Neutrophil (primary cell): ENCODE measurements around the gene HNRNPA3.
"Not testable (repeated sequence)": the region's sequence is repeated elsewhere in the genome, so short reads cannot be mapped to it uniquely, and the experiment has no call there.

ENCODE experiments used
- H3K27ac ChIP-seq: fragments of 200-600 bp; sonication (generic); 2 replicates; pipeline ENCODE4 v1.5.1; 2016; ENCODE audit warnings: mild to moderate bottlenecking, moderate library complexity
- H3K27me3 ChIP-seq: fragments of 200-600 bp; sonication (generic); 2 replicates; pipeline ENCODE4 v1.6.0; 2016; ENCODE audit warnings: mild to moderate bottlenecking
- H3K36me3 ChIP-seq: fragments of 200-600 bp; sonication (generic); 2 replicates; pipeline ENCODE4 v1.5.1; 2017
- H3K4me1 ChIP-seq, 2 experiments: fragments of 200-600 bp in 1 of 2; sonication (generic) in 1 of 2; 1 replicate in 1 of 2; 2 replicates in 1 of 2; pipeline versions ENCODE4 v1.5.1 to v1.6.1; 2013 to 2016; ENCODE audit warnings: low read depth in 1 of 2, low read length in 1 of 2, mild to moderate bottlenecking in 1 of 2, moderate library complexity in 1 of 2; ENCODE audit not compliant: control insufficient read depth in 1 of 2, insufficient read depth in 1 of 2
- H3K4me3 ChIP-seq, 2 experiments: fragments of 200-600 bp in 1 of 2; sonication (generic) in 1 of 2; 1 replicate in 1 of 2; 2 replicates in 1 of 2; pipeline ENCODE4 v1.5.1; 2013 to 2016; ENCODE audit warnings: low read depth in 1 of 2, low read length in 1 of 2, mild to moderate bottlenecking in 1 of 2, moderate library complexity in 1 of 2
- H3K9me3 ChIP-seq: fragments of 200-600 bp; sonication (generic); 2 replicates; pipeline ENCODE4 v1.5.1; 2016
- TF ChIP-seq, protein P1 (sequence below): fragments of 200-600 bp; sonication (generic); IDR thresholded peaks from 2 replicates; pipeline ENCODE4 v1.5.1; 2016; ENCODE audit warnings: antibody characterized with exemption

Gene HNRNPA3

DNA sequence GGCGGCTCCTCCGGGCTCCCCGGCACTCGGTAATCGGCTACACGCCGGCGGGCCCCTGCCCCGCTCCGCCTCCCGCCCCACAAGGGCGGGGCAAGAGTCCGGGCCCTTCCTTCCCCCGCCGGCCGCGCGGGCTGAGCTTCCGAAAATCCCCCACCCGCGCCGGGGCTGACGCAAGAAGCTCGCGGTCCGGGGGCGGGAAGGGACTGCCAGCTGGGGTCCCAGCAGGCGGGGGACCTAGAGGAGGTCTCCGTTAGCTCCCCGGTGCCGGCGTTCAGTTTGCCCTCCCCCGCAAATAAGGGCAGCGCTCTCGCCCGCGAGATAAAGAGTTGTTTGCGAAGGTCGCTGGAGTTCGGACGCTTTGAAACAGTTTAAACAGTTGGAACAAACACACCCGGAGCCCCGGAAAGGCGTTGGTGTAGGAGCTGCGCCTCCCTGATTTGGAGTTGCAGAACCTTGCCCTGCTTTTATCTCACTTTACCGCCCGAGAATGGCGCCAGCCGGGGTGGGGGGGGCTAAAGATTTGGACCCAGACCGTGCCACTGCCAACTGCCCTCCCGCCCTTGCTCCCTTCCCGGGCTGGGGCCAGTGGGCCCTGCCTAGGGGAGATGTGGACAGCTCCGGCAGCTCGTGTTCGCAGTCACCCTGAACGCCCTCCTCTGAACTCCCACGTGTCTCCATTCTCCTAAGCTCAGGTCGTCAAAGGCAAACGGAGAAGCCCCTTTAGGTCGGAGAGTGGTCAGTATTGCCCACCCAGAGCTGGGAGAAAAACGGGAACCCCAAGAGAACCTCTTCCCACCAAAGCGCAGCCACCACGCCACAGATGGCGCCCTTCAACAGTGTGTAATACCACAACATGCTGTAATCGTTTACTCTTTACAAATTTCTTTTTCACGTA, 52.3 kb downstream of the HNRNPA3 start, which contains the start of gene NFE2L2:
Gene NFE2L2, minus strand, starts transcription at position 35 of the 895 bp plus-strand sequence. CDS start 151 bp downstream, outside the sequence.
- Histone ChIP-seq H3K36me3 (no peaks in the 10 kb centered on the region), H3K27me3 (no peaks in the 10 kb centered on the region), H3K4me1 (peaks cover 54 to 57% of the 10 kb centered on the region in 2 experiments), H3K27ac (peak within 1 kb of the TSS; percentile 99), H3K9me3 (no peaks in the 10 kb centered on the region), H3K4me3 (peak within 1 kb of the TSS; percentile 75 to 89)
- TF ChIP-seq, protein P1, sequence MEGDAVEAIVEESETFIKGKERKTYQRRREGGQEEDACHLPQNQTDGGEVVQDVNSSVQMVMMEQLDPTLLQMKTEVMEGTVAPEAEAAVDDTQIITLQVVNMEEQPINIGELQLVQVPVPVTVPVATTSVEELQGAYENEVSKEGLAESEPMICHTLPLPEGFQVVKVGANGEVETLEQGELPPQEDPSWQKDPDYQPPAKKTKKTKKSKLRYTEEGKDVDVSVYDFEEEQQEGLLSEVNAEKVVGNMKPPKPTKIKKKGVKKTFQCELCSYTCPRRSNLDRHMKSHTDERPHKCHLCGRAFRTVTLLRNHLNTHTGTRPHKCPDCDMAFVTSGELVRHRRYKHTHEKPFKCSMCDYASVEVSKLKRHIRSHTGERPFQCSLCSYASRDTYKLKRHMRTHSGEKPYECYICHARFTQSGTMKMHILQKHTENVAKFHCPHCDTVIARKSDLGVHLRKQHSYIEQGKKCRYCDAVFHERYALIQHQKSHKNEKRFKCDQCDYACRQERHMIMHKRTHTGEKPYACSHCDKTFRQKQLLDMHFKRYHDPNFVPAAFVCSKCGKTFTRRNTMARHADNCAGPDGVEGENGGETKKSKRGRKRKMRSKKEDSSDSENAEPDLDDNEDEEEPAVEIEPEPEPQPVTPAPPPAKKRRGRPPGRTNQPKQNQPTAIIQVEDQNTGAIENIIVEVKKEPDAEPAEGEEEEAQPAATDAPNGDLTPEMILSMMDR = peak; percentile 58

DNA sequence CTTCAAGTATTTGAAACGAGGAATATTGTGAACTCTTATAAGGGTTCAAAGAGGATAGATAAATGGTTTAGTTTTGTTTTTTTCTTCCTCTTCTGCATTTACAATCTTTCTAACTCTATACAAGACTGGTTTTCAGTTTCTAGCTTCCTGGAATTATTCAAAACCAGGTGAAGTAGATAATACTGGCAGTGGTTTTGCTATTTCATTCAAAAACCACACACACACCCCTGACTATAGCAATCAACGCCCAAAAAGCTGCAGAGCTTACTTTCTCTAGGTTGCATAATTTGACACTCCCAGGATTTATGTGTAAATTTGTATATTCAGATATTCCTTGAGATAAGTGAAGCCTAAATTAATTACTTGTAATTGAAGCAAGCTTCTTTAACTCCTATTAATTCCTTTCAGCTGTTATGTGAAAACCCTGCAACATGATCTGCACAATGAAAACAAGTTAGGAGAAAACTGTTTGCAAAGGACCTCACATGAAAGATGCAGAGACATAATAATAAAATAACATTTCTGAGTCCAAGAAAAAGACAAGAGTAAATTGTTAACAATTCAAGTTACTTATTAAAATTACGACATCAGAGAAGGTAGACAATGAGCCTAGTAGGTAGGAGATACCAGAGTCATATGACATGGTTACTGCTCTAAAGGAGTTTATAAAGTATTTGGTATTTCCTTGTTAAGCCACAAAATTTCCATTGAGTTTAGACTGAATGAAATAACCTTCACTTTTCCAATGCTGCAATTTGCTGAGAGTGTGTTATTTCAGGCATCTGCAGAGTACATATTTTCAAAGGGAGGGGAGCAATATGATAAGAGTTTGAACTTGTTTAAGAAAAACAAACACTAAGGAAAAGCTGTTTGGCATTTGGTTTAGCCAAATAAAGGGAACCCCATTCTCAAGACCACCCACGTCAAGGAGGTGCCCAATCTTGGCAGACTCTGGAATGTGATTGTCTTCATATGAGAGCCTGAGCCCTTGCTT, 53.5 kb downstream of the HNRNPA3 start:
- Histone ChIP-seq H3K27ac (peak overlapping the region; percentile 99), H3K4me1 (peaks cover 43 to 46% of the 10 kb centered on the region in 2 experiments), H3K27me3 (no peaks in the 10 kb centered on the region), H3K4me3 (peak overlapping the region; percentile 75 to 89), H3K9me3 (no peaks in the 10 kb centered on the region), H3K36me3 (no peaks in the 10 kb centered on the region)
- TF ChIP-seq, protein P1 = no peak

GRCh38 chr2:177266955-177267354, 54.4 kb downstream of the HNRNPA3 start:
- Histone ChIP-seq H3K4me1 (peaks cover 35 to 38% of the 10 kb centered on the region in 2 experiments), H3K27ac (peak overlapping the region; percentile 99)
- H3K27me3 ChIP-seq, H3K36me3 ChIP-seq, H3K9me3 ChIP-seq, H3K4me3 ChIP-seq: not testable (repeated sequence)

DNA sequence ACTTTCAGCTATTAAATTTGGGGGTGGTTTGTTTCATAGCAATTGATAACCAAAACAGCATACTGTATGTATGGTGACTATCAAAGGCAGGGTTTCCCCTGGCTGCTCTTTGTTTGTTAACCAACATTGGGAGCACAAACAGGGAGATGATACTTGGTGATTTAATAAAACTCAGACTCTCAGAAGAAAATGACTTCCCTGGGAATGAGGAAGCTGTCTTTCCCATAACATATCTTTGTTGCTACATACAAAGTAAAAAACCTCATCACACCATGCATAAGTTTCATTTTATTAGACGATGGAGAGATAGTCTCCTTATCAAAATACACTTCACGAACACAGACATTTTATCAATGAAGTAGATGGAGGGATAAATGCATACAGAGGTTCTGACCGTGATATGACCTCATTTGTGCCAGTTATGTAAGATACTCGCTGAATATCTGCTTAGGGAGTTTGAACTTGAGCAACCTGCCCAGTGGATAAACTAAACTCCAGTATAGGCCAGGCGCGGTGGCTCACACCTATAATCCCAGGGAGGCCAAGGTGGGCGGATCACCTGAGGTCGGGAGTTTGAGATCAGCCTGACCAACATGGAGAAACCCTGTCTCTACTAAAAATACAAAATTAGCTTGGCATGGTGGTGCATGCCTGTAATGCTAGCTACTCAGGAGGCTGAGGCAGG, 55.7 kb downstream of the HNRNPA3 start:
- peak overlapping the region; percentile 53 for H3K27ac ChIP-seq
- H3K4me3 ChIP-seq = no peak overlapping the region
- H3K9me3 ChIP-seq = no peaks in the 10 kb centered on the region
- H3K4me1 ChIP-seq = peaks cover 22 to 24% of the 10 kb centered on the region in 2 experiments
- no peaks in the 10 kb centered on the region for H3K36me3 ChIP-seq
- no peaks in the 10 kb centered on the region for H3K27me3 ChIP-seq
- TF ChIP-seq, protein P1 = no peak

DNA sequence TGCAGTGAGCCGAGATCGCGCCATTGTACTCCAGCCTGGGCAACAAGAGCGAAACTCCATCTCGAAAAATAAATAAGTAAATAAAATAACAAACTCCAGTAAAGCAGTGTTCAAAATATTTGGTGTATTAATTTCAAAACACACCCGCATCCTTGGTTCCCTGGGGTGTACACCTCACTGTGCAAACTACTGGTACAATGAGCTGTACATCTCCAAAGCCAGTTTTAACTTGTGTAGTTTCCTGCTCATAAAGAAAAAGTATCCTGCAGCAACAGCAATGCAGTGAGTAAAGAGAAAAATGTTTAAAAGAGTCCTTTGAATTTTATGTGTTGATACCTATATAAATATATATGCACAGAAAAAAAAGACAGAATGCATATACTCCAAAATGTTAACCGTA, 56.3 kb downstream of the HNRNPA3 start:
- no peaks in the 10 kb centered on the region for H3K9me3 ChIP-seq
- no peaks in the 10 kb centered on the region for H3K27me3 ChIP-seq
- H3K27ac ChIP-seq = no peak overlapping the region
- H3K4me1 ChIP-seq = peaks cover 22 to 24% of the 10 kb centered on the region in 2 experiments
- no peak overlapping the region for H3K4me3 ChIP-seq
- H3K36me3 ChIP-seq = no peaks in the 10 kb centered on the region
- TF ChIP-seq, protein P1 = no peak
